Esophagus squamous epithelium (tissue), 5 donors: ENCODE data around the gene DYNC1I1. TPM values are rescaled to one million over a fixed set of nuclear protein-coding genes. Genes with fewer than 3 reads are reported as not detected.

Source experiments
- DNase-seq: peaks from one replicate; lab custom pipeline; 2025; lab: John Stamatoyannopoulos, UW
- H3K27ac ChIP-seq, 4 donors: fragments of 200-600 bp; sonication (generic); one replicate each; pipeline ENCODE4 v1.5.1; 2016 to 2019; ENCODE audit warnings: mild to moderate bottlenecking in 1 of 4
- H3K27me3 ChIP-seq, 4 donors: fragments of 200-600 bp; sonication (generic); 1 replicate in 3 of 4; 2 replicates in 1 of 4; pipeline versions ENCODE4 v1.5.1 to v1.6.0; 2017 to 2021; ENCODE audit warnings: antibody characterized with exemption in 1 of 4
- H3K36me3 ChIP-seq, 3 donors: fragments of 200-600 bp; sonication (generic); one replicate each; pipeline ENCODE4 v1.5.1; 2016 to 2019
- H3K4me1 ChIP-seq, 3 donors: fragments of 200-600 bp; sonication (generic); one replicate each; pipeline ENCODE4 v1.5.1; 2017 to 2019
- H3K4me3 ChIP-seq, 4 donors: fragments of 200-600 bp; sonication (generic); 1 replicate in 3 of 4; 2 replicates in 1 of 4; pipeline ENCODE4 v1.5.1; 2016 to 2019; ENCODE audit warnings: mild to moderate bottlenecking in 2 of 4, moderate library complexity in 1 of 4
- H3K9me3 ChIP-seq, 3 donors: fragments of 200-600 bp; sonication (generic); one replicate each; pipeline ENCODE4 v1.5.1; 2016 to 2019
- POLR2A ChIP-seq, 4 donors: fragments of 450-650 bp; IDR thresholded peaks; one replicate each; pipeline ENCODE4 v1.6.1; 2017; ENCODE audit warnings: antibody characterized with exemption in 4 of 4, mild to moderate bottlenecking in 4 of 4, moderate library complexity in 3 of 4
- WGBS, 2 donors: methylation state at CpG; one replicate each; pipeline ENCODE4 v1.1.5; 2018; 5-methylcytosine and 5-hydroxymethylcytosine counted together
- intact Hi-C: fragments of 100-400 bp; cut with DNase I; formaldehyde crosslinking; loops from one replicate; pipeline ENCODE4 v1.15.0; 2022
- total RNA-seq, 4 donors: library from RNA; depleted of rRNA; stranded (reverse); fragments of >200 nt; gene quantifications; one replicate each; pipeline ENCODE4 v1.1.0, GENCODE V29; 2016
- TF ChIP-seq, protein P1 (sequence below), 6 experiments: fragments of 450-650 bp in 4 of 6; fragments of 200-600 bp in 2 of 6; sonication (generic) in 2 of 6; IDR thresholded peaks; one replicate each; pipeline ENCODE4 v1.5.1; 2016 to 2019; ENCODE audit warnings: antibody characterized with exemption in 6 of 6, mild to moderate bottlenecking in 4 of 6, moderate library complexity in 4 of 6
- donor health status: DM: yes; HTN: yes; CAD: no.

The DYNC1I1 gene
- total RNA-seq, 4 donors from 2014 or later = 2.0 to 8.0 (median 2.4) TPM

GRCh38 chr7:96014617-96015016 is 242.3 kb downstream of the DYNC1I1 start:
- H3K4me1 ChIP-seq = peaks cover 0 to 3% (median 0%) of the 10 kb centered on the region in 3 donors
- no peak for DNase-seq
- no peaks in the 10 kb centered on the region for H3K36me3 ChIP-seq
- intact Hi-C loops = no loop called here
- H3K27ac ChIP-seq = no peak overlapping the region
- no peak overlapping the region for H3K4me3 ChIP-seq
- no peaks in the 10 kb centered on the region for H3K27me3 ChIP-seq
- no peaks in the 10 kb centered on the region for H3K9me3 ChIP-seq
- 44 to 50% methylated on average over 1 of the region's 1 CpG for WGBS, 2 donors
- no peak for TF ChIP-seq POLR2A (IDR thresholded peaks at IDR 0.05)
- TF ChIP-seq, protein P1, sequence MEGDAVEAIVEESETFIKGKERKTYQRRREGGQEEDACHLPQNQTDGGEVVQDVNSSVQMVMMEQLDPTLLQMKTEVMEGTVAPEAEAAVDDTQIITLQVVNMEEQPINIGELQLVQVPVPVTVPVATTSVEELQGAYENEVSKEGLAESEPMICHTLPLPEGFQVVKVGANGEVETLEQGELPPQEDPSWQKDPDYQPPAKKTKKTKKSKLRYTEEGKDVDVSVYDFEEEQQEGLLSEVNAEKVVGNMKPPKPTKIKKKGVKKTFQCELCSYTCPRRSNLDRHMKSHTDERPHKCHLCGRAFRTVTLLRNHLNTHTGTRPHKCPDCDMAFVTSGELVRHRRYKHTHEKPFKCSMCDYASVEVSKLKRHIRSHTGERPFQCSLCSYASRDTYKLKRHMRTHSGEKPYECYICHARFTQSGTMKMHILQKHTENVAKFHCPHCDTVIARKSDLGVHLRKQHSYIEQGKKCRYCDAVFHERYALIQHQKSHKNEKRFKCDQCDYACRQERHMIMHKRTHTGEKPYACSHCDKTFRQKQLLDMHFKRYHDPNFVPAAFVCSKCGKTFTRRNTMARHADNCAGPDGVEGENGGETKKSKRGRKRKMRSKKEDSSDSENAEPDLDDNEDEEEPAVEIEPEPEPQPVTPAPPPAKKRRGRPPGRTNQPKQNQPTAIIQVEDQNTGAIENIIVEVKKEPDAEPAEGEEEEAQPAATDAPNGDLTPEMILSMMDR (IDR thresholded peaks at IDR 0.05) = no peak

- WGBS, 2 donors = 71 to 78% methylated on average over 3 of the region's 3 CpGs
- H3K9me3 ChIP-seq = no peaks in the 10 kb centered on the region
- H3K27me3 ChIP-seq = no peaks in the 10 kb centered on the region
- intact Hi-C loops = no loop called here
- H3K4me1 ChIP-seq = peaks cover 0 to 3% (median 0%) of the 10 kb centered on the region in 3 donors
- no peaks in the 10 kb centered on the region for H3K36me3 ChIP-seq
- DNase-seq = no peak
- no peak for TF ChIP-seq POLR2A (IDR thresholded peaks at IDR 0.05)
- TF ChIP-seq, protein P1 (IDR thresholded peaks at IDR 0.05) = no peak
- no peak overlapping the region for H3K4me3 ChIP-seq
- no peak overlapping the region for H3K27ac ChIP-seq
These were observed 243.8 kb downstream of the DYNC1I1 start for GRCh38 chr7:96016056-96016586.

DNA sequence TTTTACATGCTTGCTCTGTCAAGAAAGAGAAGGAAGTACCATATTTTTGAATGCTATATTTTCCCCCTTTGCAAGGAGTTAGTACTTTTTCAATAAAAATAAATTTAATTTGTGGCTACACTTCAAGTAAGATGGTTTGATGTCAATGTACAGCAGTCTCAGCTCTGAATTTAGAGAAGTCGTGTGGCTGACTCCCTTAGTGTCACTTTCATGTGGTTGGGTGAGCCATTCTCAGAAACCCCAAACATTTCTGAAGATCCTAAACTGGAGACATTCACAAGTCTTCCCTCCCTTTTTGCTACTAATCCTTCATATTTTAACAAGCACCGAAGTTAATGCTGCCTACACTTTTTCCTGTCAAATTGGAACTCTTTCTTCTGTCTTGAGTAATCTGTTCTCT is 244.4 kb downstream of the DYNC1I1 start:
- H3K9me3 ChIP-seq = no peaks in the 10 kb centered on the region
- DNase-seq = no peak
- no peak overlapping the region for H3K4me3 ChIP-seq
- no peak for TF ChIP-seq POLR2A (IDR thresholded peaks at IDR 0.05)
- TF ChIP-seq, protein P1 (IDR thresholded peaks at IDR 0.05) = no peak
- peaks cover 0 to 3% (median 0%) of the 10 kb centered on the region in 3 donors for H3K4me1 ChIP-seq
- no peaks in the 10 kb centered on the region for H3K36me3 ChIP-seq
- intact Hi-C loops = no loop called here
- WGBS, 2 donors = 40 to 51% methylated on average over 2 of the region's 2 CpGs
- no peaks in the 10 kb centered on the region for H3K27me3 ChIP-seq
- no peak overlapping the region for H3K27ac ChIP-seq

GRCh38 chr7:96017877-96018276 is 245.5 kb downstream of the DYNC1I1 start:
- Histone ChIP-seq H3K4me1 (peaks cover 0 to 3% (median 0%) of the 10 kb centered on the region in 3 donors), H3K27me3 (no peaks in the 10 kb centered on the region), H3K27ac (no peak overlapping the region), H3K36me3 (no peaks in the 10 kb centered on the region), H3K9me3 (no peaks in the 10 kb centered on the region), H3K4me3 (no peak overlapping the region)
- no peak for TF ChIP-seq POLR2A (IDR thresholded peaks at IDR 0.05)
- TF ChIP-seq, protein P1 (IDR thresholded peaks at IDR 0.05) = no peak
- WGBS, 2 donors = 93 to 95% methylated on average over 2 to 3 of the region's 3 CpGs
- no peak for DNase-seq
- intact Hi-C loops = no loop called here

- Histone ChIP-seq H3K36me3 (no peaks in the 10 kb centered on the region), H3K4me3 (no peak overlapping the region), H3K4me1 (no peaks in the 10 kb centered on the region), H3K9me3 (no peaks in the 10 kb centered on the region), H3K27ac (no peak overlapping the region), H3K27me3 (no peaks in the 10 kb centered on the region)
- DNase-seq = no peak
- 68 to 70% methylated on average over 4 of the region's 4 CpGs for WGBS, 2 donors
- TF ChIP-seq POLR2A (IDR thresholded peaks at IDR 0.05) = no peak
- TF ChIP-seq, protein P1 (IDR thresholded peaks at IDR 0.05) = no peak
- intact Hi-C loops = no loop called here
These were observed 249.2 kb downstream of the DYNC1I1 start for GRCh38 chr7:96021568-96021967.
